OCI-LY3 (cell line): ENCODE measurements around the gene CLCF1.

ENCODE experiments used
- H2AFZ ChIP-seq: fragments of 200-600, 300-600 bp; shearing (Covaris generic); 2 replicates; pipeline ENCODE4 v1.6.0; 2014; ENCODE audit warnings: antibody characterized with exemption, low read depth, low read length
- H3K27ac ChIP-seq: fragments of 200-600, 300-600 bp; sonication (generic); 2 replicates; pipeline ENCODE4 v1.5.1; 2014; ENCODE audit warnings: mild to moderate bottlenecking, low read length, moderate library complexity, mixed read lengths
- H3K27me3 ChIP-seq: fragments of 200-600, 300-600 bp; sonication (generic); 2 replicates; pipeline ENCODE4 v1.6.1; 2014; ENCODE audit warnings: low read depth, low read length, mixed read lengths
- H3K36me3 ChIP-seq: fragments of 200-600, 300-600 bp; sonication (generic); replicated peaks from 2 replicates; pipeline ENCODE3; 2014; ENCODE audit warnings: low read depth, low read length, mixed read lengths
- H3K4me1 ChIP-seq: fragments of 300-600, 200-600 bp; sonication (generic); 2 replicates; pipeline ENCODE4 v1.6.1; 2014; ENCODE audit warnings: low read length, mixed read lengths
- H3K4me2 ChIP-seq: fragments of 200-600, 300-600 bp; sonication (generic); 2 replicates; pipeline ENCODE4 v1.6.1; 2014; ENCODE audit warnings: low read length, mixed read lengths
- H3K4me3 ChIP-seq: fragments of 300-600, 200-600 bp; sonication (generic); 2 replicates; pipeline ENCODE4 v1.5.1; 2014; ENCODE audit warnings: antibody characterized with exemption, mild to moderate bottlenecking, low read length, moderate library complexity
- H3K79me2 ChIP-seq: fragments of 300-600, 200-600 bp; shearing (Covaris generic); 2 replicates; pipeline ENCODE4 v1.6.1; 2014; ENCODE audit warnings: mild to moderate bottlenecking, low read length, mixed read lengths
- H3K9ac ChIP-seq: fragments of 300-600, 200-600 bp; shearing (Covaris generic); 2 replicates; pipeline ENCODE4 v1.6.0; 2014; ENCODE audit warnings: mild to moderate bottlenecking, low read length, moderate library complexity
- H3K9me3 ChIP-seq: fragments of 200-600, 300-600 bp; shearing (Covaris generic); 2 replicates; pipeline ENCODE4 v1.6.1; 2014; ENCODE audit warnings: low read length, mixed read lengths; ENCODE audit not compliant: insufficient read depth
- H4K20me1 ChIP-seq: fragments of 200-600, 300-600 bp; sonication (generic); 2 replicates; pipeline ENCODE4 v1.6.1; 2016; ENCODE audit warnings: low read length, mixed read lengths; ENCODE audit not compliant: insufficient read depth
- CTCF ChIP-seq: fragments of 200-600, 300-600 bp; sonication (generic); IDR thresholded peaks from 2 replicates; pipeline ENCODE4 v1.5.1; 2014; ENCODE audit warnings: antibody characterized with exemption, low read length, low read depth
- EZH2phosphoT487 ChIP-seq: fragments of 200-600 bp; shearing (Covaris generic); IDR thresholded peaks from 2 replicates; pipeline ENCODE4 v1.6.1; 2018; ENCODE audit warnings: antibody characterized with exemption, mixed run types, low read depth

The CLCF1 gene

GRCh38 chr11:67416416-67417335 is 43.3 kb upstream of the CLCF1 start:
- Histone ChIP-seq H3K9ac (no peak overlapping the region), H3K79me2 (no peaks in the 10 kb centered on the region), H3K27ac (no peak overlapping the region), H4K20me1 (no peaks in the 10 kb centered on the region), H3K9me3 (no peaks in the 10 kb centered on the region), H3K27me3 (peaks cover 46% of the 10 kb centered on the region), H3K36me3 (no peaks in the 10 kb centered on the region), H3K4me2 (no peak overlapping the region), H2AFZ (no peak overlapping the region), H3K4me1 (peaks cover 35% of the 10 kb centered on the region), H3K4me3 (no peak overlapping the region)
- TF ChIP-seq CTCF = no peak
- TF ChIP-seq EZH2phosphoT487 = no peak

GRCh38 chr11:67415501-67416304 is 42.3 kb upstream of the CLCF1 start, which contains the start of gene CARNS1:
Gene CARNS1 (plus strand): TSS chr11:67415678. CDS start chr11:67416200, 522 bp downstream.
- no peak within 1 kb of the TSS for H3K9ac ChIP-seq
- no peak for TF ChIP-seq EZH2phosphoT487
- no peak for TF ChIP-seq CTCF
- H3K36me3 ChIP-seq = no peaks in the 10 kb centered on the region
- H3K79me2 ChIP-seq = no peaks in the 10 kb centered on the region
- no peak within 1 kb of the TSS for H3K4me2 ChIP-seq
- H3K27me3 ChIP-seq = peaks cover 51% of the 10 kb centered on the region
- no peak within 1 kb of the TSS for H2AFZ ChIP-seq
- H4K20me1 ChIP-seq = no peaks in the 10 kb centered on the region
- peaks cover 35% of the 10 kb centered on the region for H3K4me1 ChIP-seq
- no peak within 1 kb of the TSS for H3K27ac ChIP-seq
- no peaks in the 10 kb centered on the region for H3K9me3 ChIP-seq
- no peak within 1 kb of the TSS for H3K4me3 ChIP-seq

GRCh38 chr11:67413266-67413849 is 40.0 kb upstream of the CLCF1 start:
- no peak overlapping the region for H3K9ac ChIP-seq
- no peak overlapping the region for H2AFZ ChIP-seq
- no peak overlapping the region for H3K27ac ChIP-seq
- no peak for TF ChIP-seq EZH2phosphoT487
- no peak for TF ChIP-seq CTCF
- no peaks in the 10 kb centered on the region for H4K20me1 ChIP-seq
- peaks cover 40% of the 10 kb centered on the region for H3K27me3 ChIP-seq
- no peak overlapping the region for H3K4me3 ChIP-seq
- H3K4me1 ChIP-seq = peaks cover 33% of the 10 kb centered on the region
- no peaks in the 10 kb centered on the region for H3K9me3 ChIP-seq
- no peaks in the 10 kb centered on the region for H3K79me2 ChIP-seq
- no peaks in the 10 kb centered on the region for H3K36me3 ChIP-seq
- no peak overlapping the region for H3K4me2 ChIP-seq
